Bronchial epithelial cell (primary cell): ENCODE measurements around the gene MYH7. TPM values are rescaled to one million over a fixed set of nuclear protein-coding genes. Genes with fewer than 3 reads are reported as not detected.

Source experiments
- DNase-seq: peaks from one replicate; pipeline ENCODE4 v3.0.0-alpha.2; 2010; ENCODE audit warnings: low read depth
- FAIRE-seq: peaks from 2 replicates; lab custom pipeline; 2011; peaks lifted over from hg19 to GRCh38; lab: Jason Lieb, UNC
- H3K27me3 ChIP-seq: 2 replicates; pipeline ENCODE4 v1.5.1; 2011; ENCODE audit warnings: low read length; ENCODE audit not compliant: control insufficient read depth, insufficient read depth
- H3K36me3 ChIP-seq: 2 replicates; pipeline ENCODE4 v1.5.1; 2011; ENCODE audit warnings: low read length; ENCODE audit not compliant: control insufficient read depth, insufficient read depth
- H3K4me3 ChIP-seq: 2 replicates; pipeline ENCODE4 v1.5.1; 2011; ENCODE audit warnings: mild to moderate bottlenecking, low read depth, low read length, control low read depth
- total RNA-seq: library from RNA; depleted of rRNA; stranded (reverse); fragments of >200 nt; gene quantifications from 2 replicates; pipeline ENCODE4 v1.2.1, GENCODE V29; 2014
- TF ChIP-seq, protein P1 (sequence below): IDR thresholded peaks from 2 replicates; pipeline ENCODE4 v1.5.1; 2011; ENCODE audit warnings: mild to moderate bottlenecking, moderate library complexity, low read length, control low read depth, inconsistent platforms; ENCODE audit not compliant: insufficient read depth, severe bottlenecking

MYH7 gene
- total RNA-seq, 1 donor from 2014 or later, result not detected

DNA sequence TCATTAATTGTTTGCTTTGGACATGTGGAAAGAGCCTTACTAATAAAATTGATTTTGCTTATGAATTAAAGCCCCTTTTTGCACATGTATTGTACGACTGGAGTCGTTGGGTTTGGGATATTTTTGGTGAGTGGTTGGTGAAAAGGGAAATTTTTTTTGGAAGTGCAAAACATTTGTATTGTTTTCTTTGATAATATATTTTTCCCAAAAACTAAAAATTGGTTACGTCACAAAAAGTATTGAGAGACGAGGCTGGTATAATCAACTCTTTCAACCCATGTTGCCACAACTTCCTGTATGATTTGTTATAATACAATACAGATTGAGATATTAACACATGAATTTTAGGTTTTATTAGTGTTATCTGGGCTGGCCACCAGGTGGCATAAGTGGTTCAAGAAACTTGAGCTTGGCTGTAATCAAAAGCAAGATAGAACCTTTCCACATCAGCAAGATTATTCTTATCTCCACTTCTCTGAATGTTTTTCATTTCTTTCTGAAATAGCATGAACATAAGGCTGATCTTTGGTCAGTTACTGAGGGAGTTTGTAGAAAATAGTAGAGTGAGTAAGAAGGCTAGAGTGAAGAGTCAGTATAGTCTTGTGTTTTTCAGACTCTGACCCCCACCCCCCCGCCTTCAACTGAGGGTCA lies 42.8 kb upstream of the MYH7 start:
- Histone ChIP-seq H3K4me3 (no peak overlapping the region), H3K36me3 (peaks cover 21% of the 10 kb centered on the region), H3K27me3 (no peaks in the 10 kb centered on the region)
- no peak for FAIRE-seq
- TF ChIP-seq, protein P1, sequence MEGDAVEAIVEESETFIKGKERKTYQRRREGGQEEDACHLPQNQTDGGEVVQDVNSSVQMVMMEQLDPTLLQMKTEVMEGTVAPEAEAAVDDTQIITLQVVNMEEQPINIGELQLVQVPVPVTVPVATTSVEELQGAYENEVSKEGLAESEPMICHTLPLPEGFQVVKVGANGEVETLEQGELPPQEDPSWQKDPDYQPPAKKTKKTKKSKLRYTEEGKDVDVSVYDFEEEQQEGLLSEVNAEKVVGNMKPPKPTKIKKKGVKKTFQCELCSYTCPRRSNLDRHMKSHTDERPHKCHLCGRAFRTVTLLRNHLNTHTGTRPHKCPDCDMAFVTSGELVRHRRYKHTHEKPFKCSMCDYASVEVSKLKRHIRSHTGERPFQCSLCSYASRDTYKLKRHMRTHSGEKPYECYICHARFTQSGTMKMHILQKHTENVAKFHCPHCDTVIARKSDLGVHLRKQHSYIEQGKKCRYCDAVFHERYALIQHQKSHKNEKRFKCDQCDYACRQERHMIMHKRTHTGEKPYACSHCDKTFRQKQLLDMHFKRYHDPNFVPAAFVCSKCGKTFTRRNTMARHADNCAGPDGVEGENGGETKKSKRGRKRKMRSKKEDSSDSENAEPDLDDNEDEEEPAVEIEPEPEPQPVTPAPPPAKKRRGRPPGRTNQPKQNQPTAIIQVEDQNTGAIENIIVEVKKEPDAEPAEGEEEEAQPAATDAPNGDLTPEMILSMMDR, result peak; percentile 43
- DNase-seq, result peak; percentile 62

DNA sequence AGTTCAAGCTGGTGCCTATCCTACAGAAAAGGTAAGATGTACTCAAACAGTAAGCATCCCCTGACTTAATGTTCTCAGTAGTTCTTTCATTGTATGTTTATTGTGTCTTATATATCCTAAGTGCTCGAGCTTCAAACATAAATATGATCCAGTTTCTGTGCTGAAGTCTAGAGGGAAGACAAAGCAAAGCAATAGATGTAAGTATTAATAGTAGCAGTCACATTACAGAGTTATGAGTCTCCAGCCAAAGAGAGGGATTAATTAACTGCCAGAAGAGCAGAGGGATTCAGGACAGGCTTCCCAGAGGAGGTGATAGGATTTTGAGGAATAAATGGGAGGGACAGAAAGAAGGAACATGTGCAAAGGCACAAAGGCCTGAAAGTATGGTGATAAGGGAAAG lies 35.5 kb upstream of the MYH7 start:
- Histone ChIP-seq H3K36me3 (peaks cover 16% of the 10 kb centered on the region), H3K27me3 (no peaks in the 10 kb centered on the region), H3K4me3 (no peak overlapping the region)
- DNase-seq (no peak), FAIRE-seq (no peak)
- TF ChIP-seq, protein P1, result no peak

DNA sequence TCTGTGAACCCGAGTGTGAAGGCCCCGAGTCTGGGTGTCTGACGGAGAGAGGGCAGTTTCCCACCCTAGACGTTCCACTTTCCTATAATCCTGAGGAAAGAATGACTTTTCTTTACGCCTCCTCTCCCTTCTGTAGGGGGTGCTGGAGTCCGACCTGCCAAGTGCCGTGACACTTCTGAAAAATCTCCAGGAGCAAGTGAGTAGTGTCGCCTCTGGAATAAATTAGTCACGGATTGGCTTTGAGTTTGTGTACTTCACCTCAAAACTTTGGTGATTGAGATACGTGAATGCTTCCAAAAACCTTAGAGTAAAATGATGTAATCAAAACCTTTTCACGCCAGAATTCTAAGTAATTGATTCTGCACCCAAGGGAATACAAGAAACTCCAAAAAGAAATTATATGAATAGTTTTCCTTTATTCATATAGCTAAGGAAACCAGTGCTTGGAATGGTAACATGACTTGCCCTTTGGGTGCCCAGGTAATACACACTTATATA lies 34.5 kb upstream of the MYH7 start:
- DNase-seq, result no peak

DNA sequence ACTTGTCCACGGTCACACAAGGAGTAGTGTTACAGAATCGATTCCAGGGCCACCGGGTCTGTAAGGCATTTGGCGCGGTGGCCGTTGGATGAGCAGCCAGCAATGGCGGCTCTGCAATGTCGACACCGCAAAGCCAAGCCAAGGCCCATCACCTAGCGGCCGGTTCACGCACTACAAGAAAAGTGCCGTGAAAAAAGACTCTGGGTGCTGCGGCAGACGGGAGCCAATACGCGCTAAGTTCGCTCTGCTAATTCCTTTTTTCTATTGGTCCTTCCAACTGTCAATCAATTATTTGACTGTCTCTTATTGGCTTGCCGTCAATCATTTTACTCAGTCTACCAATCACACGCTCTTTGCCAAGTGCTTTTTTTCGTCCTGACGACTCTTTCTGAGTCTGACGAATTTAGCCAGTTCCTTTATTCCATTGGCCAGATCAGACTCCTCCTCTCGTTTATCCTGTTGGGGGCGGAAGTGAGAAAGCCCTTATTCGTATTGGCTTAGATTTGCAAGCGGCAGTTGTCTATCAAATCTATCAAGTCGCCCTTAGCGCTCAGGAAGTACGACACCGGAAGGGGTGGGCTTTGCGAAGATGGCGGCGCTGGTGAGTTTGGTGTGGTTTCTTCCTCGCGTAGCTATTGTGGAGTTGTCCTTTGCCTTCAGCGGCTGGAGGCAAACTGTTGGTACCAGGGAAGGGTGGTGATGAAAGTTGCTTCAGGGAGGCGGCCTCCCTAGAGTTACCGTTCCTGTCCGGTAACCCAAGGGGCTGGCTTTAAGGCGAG lies 33.9 kb upstream of the MYH7 start, which contains the start of gene NGDN:
Gene NGDN (plus strand): TSS at position 577 of the 779 bp plus-strand sequence. CDS start 13 bp downstream, at position 590.
- Histone ChIP-seq H3K4me3 (peak within 1 kb of the TSS; percentile 87), H3K27me3 (no peaks in the 10 kb centered on the region), H3K36me3 (peaks cover 7% of the 10 kb centered on the region)
- TF ChIP-seq, protein P1, result peak; percentile 88
- peak; percentile 81 for FAIRE-seq
- DNase-seq, result peak; percentile 100

More for the DNA sequence above, 34.5 kb upstream of the MYH7 start:
- Histone ChIP-seq H3K36me3 (peaks cover 7% of the 10 kb centered on the region), H3K4me3 (peak overlapping the region; percentile 87), H3K27me3 (no peaks in the 10 kb centered on the region)
- TF ChIP-seq, protein P1, result no peak
- no peak for FAIRE-seq

DNA sequence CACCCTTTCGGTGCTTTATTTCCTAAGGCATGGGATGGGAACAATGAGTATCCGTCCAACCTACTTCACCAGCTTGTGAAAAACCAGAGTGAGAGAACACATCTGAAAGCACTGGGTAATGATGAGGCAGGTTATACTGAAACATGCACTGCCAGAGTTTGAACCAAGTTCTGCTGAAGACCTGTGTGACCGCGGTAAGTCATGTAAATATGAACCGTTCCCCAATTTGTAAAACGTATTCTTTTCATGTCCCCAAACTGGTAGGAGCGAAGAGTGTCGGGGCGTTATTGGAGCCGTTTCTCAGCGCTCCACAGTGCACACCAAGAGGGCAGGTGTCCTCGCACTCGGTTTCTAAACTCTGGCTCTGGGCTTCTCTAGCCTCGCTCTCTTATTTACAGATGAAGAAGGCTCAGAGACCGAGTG lies 33.3 kb upstream of the MYH7 start:
- DNase-seq, result no peak
- no peak for FAIRE-seq
- peaks cover 6% of the 10 kb centered on the region for H3K36me3 ChIP-seq
- peak overlapping the region; percentile 24 for H3K4me3 ChIP-seq
- TF ChIP-seq, protein P1, result no peak
- H3K27me3 ChIP-seq, result no peaks in the 10 kb centered on the region
